Inflammatory macrophage (primary cell): ENCODE data around the gene IGSF9B.

Source experiments
- DNase-seq, 2 donors: peaks; one replicate each; pipeline ENCODE4 v3.0.0-alpha.2; 2020 to 2022

IGSF9B gene

GRCh38 chr11:133935551-133935910, 21.2 kb downstream of the IGSF9B start:
- DNase-seq = no peak

DNA sequence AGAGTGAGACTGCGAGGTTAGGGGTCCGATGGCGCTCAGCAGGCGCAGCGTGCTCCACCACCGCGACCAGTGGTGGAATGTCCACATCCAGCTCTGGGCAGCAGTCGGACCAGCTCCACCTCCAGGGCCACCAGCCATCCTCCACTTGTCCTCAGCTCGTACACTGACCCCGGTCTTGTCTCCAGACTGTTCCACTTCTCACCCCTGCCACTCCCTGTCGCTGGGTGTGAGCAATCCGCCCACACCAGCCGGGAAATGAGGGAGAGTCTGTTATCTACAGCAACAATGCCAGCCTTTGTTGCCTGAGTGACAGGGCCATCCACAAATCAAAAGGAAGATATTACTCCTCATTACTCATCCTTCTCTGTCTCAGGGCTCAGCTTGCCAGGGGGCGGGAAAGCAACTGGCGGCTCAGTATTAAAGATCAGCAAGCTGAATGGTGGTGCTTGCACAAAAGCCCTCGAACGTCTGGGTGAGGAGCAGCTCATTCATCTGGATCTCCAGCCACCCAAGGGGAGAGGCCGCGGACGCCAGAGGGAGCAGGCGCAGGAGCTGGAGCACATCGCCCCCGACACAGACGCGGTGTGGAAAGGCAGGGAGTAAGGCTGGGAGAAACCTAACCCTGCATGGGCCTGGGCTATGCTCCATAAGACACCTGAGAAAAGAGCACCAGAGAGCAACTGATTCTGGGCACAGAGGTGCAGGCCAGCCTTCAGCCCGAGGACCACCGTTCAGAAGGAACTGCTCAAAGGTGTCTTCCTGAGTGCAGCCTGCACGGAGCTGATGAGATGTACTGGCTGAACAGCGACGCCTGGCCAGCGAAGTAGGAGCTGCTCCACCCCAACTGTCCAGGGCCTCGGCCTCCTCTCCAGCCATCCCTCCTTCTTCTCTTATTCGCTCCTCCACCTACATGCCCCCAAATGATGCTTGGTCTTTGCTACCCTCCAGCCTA, 21.9 kb downstream of the IGSF9B start:
- DNase-seq = no peak

DNA sequence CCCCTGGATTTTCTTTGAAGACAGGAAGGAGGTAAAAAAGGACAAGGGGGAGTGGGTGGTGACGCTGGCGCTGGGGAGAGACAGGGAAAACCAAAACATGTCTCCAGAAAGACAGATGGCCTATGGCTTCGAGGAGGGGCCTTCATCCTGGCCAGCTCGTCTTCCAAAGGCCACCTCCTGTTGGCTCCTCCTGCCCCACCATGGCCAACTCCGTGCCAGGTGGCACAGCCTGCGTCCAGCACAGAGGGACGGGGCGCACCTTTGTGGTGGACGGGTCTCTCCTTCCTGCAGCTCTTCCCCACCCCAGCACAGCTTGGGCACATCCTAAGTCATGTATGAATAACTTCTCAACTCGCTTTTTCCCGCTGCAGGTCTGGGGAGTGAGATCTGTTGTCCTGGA, 22.7 kb downstream of the IGSF9B start:
- no peak for DNase-seq

DNA sequence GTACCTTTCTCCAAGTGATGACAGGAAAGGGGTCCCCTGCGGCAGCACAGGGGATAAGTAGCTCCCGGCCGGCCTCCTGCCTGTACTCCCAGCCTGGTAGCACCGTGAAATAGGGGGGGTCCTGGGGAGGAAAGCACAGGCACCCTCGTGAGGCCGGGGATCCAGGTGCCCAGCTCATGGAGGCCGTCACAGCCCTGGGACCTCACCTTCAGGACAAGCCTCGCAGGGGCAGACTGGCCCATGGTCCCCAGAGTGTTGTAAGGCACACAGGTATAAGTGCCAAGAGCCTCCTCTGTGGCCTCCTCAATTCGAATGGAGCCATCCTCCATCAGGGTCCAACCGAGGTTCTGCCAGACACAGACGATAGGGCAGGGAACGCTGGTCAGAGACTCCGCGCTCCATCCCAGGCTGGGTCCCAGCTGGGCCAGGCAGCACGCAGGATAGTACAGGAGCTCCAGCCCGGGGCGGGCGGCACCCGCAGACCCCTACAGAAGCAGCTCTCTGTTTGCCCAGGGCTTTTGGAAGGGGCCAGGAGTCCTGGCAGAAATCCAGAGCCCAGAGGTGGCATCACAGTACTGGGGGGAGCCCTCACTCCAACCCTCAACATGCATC, 25.2 kb downstream of the IGSF9B start:
- no peak for DNase-seq

DNA sequence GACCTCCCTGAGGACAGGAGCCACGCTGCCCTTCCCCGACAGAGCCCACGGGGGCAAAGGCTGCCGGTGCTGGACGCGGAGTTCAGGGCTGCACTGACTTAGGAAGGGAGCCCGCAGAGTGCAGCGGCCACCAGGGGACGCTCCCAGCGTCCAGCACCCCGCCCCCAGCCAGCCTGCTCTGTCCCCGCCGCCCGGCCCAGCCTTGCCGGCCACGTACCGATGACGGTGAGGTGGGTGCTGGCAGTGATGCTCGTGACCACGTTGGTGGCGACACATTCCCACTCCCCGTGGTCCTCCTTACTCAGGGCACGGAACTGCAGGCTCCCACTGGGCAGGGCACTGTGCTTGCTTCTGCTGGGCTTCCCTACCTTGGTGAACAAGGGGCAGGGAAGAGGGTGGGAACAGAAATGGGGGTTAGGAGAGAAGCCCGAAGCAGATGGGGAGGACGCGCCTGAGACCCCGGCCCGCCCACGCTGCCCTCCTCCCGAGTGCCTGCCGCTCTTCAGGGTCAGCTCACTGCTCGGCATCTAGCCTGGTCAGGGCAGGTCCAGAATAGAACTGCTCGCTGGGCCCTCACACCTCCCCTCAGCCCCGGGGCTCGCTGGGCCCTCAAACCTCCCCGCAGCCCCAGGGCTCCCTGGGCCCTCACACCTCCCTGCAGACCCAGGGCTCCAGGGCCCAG, 25.9 kb downstream of the IGSF9B start:
- no peak for DNase-seq

DNA sequence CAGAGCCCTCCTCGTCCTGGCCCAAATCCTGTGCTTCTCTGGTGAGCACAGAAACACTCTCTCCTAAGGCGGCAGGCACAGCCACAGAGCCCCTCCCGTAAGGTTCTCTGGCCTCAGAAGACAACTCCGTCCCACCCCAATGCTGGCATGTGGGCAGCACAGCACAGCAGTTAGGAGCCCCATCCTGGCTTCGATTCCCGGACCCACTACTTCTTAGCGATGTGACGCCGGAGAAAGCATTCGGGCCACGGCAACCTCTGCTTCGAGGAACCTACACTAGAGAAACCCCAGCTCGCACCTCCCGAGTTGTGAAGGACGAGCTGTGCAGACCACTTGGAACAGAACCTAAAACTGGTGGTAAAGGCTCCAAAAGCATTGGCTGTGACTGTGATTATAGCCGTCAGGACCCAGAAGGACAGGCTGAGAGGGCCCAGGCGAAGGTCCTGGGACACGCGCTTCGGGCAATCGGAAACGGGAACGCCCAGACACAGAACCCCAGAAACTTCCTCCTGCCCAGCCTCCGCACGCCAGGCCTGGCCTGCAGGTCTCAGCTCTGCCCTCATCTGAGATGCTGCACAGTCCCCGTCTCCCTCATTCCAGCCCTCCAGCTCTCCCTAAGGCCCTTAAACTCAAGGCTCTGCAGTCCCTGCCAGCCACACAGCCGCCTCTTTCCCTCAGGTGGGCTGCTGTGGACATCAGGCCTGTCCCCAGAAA, 26.6 kb downstream of the IGSF9B start:
- no peak for DNase-seq

GRCh38 chr11:133929401-133930052, 27.2 kb downstream of the IGSF9B start:
- DNase-seq = no peak

DNA sequence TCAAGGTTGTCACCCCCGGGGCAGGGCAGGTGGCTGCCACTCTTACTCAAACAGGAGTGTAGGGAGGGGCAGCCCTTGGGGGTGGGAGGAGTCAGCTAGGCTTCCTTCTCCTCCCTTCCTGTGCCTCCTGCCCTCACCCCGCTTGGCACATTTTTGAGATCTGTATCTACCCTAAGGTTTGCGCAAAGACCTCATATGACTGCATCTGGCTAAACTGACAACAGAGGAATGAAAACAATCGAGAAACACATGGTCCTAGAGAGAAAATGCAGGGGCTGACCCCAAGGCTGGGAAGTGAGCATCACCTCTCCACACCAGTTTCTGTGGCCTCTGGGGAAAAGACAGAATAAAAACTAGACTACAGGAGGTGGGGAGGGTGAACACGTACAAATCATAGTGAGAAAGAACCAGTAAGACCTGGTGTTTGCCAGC, 28.1 kb downstream of the IGSF9B start:
- DNase-seq = peak in 1 of 2 donors; percentile 10

DNA sequence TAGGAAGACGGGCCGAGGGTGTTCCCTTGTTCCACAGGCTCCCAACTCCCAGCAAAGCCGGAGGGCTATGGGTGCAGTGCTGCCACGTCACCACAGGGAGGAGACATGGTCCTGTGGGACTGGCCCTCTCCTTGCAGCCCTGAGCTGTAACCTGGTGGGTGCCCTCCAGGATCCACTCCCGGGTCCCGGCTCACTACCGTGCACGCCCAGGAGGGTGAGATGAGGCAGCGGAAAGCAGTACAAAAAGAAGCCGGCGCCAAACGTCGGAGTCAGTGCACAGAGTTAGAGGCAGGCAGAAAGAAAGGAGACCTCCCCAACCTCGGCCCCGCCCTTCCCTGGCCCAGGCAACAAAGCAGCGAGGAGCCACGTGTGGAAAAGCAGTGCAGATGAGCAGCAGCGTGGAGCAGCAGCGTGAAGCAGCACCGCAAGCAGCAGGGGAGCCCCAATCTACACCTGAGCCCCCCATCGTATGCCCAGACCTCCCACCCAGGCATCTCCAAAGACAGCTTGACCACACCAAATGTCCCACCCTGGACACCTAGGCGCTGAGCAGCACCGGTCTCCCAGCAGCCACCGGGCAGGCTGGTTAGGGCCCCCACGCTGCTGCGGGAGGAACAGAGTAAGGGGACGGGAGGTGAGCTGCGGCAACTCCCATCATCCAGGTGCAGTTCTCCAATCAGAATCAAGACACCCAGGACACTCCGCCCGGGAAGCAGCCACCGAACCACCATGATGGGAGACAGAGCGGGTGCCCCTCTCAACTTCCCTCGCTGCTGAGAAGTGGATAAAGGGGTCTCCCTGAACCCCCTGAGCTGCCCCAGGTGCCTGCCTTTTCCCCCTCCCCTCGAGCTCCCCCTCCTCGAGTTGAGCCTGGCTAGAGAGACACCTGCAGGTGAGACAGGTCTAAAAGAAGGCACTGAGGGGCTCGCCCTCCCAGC, 28.8 kb downstream of the IGSF9B start:
- DNase-seq = peak; percentile 8 to 19

DNA sequence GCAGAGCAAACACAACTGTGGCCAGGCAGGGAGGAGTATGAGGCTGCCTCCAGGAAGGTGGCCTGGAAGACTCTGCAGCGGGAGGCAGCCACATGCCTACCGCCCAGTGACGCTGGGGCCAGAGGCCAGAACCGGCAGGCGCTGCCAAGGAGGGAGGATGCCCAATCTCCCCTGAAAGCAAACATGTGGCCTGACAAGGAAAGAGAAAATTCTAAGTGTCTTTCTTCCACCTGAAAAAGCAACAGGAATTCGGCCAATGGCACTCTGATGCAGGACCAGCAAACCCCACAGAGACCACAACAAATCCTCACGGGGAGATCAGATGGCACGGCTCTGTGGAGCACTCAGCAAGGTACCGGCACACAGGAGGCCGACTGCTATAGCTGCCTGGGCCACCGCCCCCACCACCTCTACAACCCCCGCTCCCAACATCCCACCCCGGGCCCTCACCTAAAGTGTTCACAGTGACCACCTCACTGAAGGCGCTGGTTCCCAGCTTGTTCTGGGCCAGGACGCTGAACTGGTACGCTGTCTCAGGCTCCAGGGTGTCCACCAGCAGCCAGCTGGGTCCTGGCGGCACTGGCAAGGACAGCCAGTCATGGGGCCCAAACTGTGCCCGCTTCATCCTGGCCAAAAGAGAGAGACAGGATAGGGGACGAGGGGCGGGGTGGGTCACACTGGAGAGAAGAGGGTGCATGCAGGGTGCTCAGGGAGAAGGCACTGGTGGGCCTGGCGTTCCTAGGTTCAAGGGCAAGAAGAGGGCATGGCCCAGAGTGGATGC, 30.1 kb downstream of the IGSF9B start:
- no peak for DNase-seq

DNA sequence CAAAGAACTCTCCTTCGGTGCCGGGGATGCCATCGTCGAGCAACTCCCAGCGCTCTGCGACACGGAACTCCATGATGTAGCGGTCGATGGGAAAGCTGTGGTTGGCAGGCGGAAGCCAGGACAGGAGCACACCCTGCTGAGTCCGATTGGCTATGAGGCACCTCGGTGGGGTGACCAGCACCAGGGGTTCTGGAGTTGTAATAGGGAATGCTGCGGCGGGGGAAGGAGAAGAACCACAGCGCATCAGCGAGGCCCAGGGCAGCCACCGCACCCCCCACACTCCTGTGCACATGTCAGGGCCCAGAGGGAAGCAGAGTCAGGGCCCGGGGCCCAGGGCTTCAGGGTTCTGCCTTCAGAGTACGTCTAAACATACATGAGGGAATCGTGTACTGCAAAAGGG, 31.0 kb downstream of the IGSF9B start:
- DNase-seq = no peak

DNA sequence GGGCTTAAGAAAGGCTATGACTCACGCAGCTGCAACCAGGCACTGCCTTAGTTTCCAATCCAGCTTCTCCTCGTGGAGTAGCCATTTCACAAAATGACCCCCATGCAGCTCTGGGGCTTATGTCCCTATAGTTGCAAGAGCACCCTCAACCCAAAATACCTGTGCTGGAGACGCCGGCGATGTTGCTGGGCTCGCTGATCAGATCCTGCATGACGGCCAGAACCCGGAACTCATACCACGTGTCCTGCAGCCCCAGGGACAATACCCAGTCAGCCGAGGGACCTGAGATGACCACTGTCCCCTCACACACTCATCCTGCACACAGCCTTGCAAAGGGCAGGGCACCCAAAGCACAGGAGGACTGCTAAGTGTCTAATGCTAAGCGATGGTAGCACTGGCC, 32.1 kb downstream of the IGSF9B start:
- DNase-seq = no peak

DNA sequence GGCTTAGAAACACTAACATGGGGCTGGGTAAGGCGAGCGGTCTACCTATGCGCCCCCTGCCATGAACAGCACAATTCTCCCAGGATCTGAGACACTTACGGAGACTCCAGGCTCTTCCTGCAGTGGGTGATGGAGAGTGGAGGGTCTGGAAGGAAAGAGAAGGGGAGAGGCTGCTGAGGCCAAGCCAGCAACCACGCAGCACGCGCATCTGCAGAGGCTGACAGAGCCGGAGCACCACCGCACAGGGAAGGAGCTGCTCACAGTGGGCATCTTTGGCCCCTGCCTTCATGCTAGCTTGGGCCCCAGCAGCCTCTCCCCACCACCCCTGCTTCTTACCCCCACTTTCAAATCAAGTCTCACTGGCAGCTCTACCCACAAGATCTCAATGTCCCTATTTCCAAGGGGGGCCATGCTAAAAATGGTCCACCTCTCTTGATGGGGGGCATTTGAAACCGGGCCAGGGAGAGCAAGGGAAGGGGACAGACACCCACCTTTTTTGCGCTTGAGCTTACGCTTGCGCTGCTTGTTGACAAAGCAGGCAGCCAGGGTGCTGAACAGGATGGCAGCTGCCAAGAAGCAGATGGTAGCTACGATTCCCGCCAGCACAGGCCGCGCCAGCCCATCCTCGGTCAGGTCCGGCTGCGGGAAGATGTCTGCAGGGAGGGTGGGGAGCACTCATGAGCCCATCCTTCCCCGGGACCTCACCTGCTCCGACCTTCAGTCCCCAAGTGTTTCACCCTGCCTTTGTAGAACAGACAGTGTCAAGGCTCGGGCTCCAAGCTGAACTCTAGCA, 34.5 kb downstream of the IGSF9B start:
- no peak for DNase-seq

DNA sequence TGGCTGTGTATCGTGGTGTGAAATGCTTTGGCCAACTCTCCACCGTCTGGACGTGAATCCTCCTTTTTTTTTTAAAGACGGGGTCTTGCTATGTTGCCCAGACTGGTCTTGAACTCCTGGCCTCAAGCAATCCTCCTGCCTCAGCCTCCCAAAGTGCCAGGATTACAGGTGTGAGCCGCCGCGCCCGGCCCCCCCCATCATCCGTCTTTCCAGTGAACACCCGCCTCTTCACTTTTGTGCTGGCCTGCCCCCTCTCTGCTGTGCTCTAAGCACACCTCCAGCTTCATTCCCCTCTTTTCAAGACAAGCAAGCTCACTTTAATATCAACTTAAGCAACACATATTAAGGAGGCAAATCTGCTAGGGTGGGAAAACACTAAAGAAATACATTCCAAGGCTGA, 35.3 kb downstream of the IGSF9B start:
- DNase-seq = no peak

- DNase-seq = no peak
These were observed 35.7 kb downstream of the IGSF9B start for GRCh38 chr11:133921026-133921425.

- no peak for DNase-seq
These were observed 36.4 kb downstream of the IGSF9B start for GRCh38 chr11:133920109-133920990.

DNA sequence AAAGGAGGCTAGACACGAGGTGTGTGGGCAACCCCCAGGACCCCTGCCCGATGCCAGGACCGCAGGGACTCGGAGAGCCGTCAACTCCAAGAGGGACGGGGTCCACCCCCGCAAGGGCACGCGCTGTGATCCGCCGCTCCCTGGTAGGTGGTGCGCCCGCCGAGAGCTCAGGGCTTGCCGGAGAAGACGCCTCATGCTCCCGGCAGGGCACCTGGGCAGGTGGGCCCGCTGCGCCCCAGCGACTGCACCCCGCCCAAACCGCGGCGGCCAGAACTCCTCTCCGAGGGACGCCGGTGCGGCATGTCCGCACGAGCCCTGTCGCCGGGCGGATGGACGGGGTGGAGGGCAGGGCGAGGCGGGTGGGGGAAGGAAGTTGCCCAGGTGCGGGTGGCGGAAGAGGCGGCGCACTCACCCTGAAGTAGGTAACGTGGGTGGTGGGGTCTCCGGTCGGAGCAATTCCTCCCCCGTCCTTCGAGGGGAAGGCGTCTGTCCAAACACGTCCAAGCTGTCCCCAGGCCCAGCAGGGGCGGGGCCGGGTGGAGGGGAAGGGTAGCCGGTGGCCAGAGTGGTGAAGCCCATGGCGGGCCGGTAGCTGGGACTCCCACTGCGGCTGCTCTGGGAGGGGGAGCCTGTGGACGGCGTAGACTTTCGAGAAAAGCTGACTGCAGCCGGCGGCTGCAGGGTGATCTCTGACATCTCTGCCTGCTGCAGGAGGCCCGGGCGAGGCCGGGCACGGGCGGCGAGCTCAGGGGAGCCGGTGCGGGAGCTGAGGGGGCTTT, 37.2 kb downstream of the IGSF9B start:
- no peak for DNase-seq
